Right atrium auricular region (tissue), 2 donors: ENCODE measurements around the gene FOXP1. TPM values are rescaled to one million over a fixed set of nuclear protein-coding genes. Genes with fewer than 3 reads are reported as not detected.

Source experiments
- DNase-seq: peaks from one replicate; pipeline ENCODE4 v3.0.0-alpha.2; 2019; ENCODE audit warnings: low spot score
- H3K27ac ChIP-seq, 2 donors: fragments of 200-600 bp; sonication (generic); 1 replicate in 1 of 2; 2 replicates in 1 of 2; pipeline ENCODE4 v1.5.1; 2016 to 2019
- H3K27me3 ChIP-seq, 2 donors: fragments of 200-600 bp; sonication (generic); one replicate each; pipeline versions ENCODE4 v1.5.1 to v1.6.0; 2017 to 2019
- H3K36me3 ChIP-seq: fragments of 200-600 bp; sonication (generic); one replicate; pipeline ENCODE4 v1.5.1; 2016
- H3K4me1 ChIP-seq, 2 donors: fragments of 200-600 bp; sonication (generic); one replicate each; pipeline versions ENCODE4 v1.5.1 to v1.6.0; 2017 to 2019
- H3K4me3 ChIP-seq, 2 donors: fragments of 200-600 bp; sonication (generic); 1 replicate in 1 of 2; 2 replicates in 1 of 2; pipeline ENCODE4 v1.5.1; 2017 to 2019; ENCODE audit warnings: mild to moderate bottlenecking in 1 of 2, moderate library complexity in 1 of 2
- H3K9me3 ChIP-seq, 2 donors: fragments of 200-600 bp; sonication (generic); one replicate each; pipeline ENCODE4 v1.5.1; 2019
- total RNA-seq, 2 donors: library from RNA; depleted of rRNA; stranded (reverse); fragments of >200 nt; gene quantifications; one replicate each; pipeline ENCODE4 v1.1.0, GENCODE V29; 2016
- TF ChIP-seq, protein P1 (sequence below), 2 donors: fragments of 200-600 bp; sonication (generic); IDR thresholded peaks; one replicate each; pipeline ENCODE4 v1.5.1; 2019; ENCODE audit warnings: antibody characterized with exemption in 2 of 2

FOXP1 gene
- total RNA-seq, 2 donors from 2014 or later: 39.2 to 59.0 TPM

DNA sequence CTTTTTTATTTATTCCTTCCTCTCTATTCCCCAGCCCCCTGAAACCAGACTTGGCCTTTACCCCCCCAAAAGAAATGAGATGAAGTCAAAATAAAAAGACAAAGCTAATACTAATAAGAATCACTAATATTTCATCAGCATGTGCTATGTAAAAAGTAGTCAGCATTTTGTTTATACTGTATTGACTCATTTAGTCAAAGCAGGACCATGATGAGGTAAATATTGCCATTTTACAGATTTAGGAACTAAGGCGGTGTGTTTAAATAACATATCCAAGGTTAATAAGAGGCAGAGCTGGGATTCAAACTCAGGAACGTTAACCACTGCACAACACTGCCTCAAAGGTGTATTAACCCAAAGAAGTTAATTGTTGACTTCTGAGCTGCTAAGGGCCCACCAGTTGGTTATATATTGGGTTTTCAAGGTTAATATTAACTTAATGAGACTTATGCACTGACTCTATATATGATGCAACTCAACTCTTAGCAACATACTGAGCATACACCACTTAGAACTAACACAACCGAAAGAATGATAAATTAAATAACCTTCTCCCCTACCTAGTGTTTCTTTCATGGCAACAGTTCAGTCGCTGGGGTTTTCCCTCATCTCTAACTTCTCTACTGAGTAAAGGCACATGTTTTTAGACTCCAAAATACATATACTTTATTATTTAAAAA, 34.7 kb downstream of the FOXP1 start:
- Histone ChIP-seq H3K27me3 (no peaks in the 10 kb centered on the region), H3K36me3 (no peaks in the 10 kb centered on the region), H3K4me1 (no peaks in the 10 kb centered on the region), H3K4me3 (no peak overlapping the region), H3K27ac (no peak overlapping the region), H3K9me3 (no peaks in the 10 kb centered on the region)
- no peak for DNase-seq
- TF ChIP-seq, protein P1, sequence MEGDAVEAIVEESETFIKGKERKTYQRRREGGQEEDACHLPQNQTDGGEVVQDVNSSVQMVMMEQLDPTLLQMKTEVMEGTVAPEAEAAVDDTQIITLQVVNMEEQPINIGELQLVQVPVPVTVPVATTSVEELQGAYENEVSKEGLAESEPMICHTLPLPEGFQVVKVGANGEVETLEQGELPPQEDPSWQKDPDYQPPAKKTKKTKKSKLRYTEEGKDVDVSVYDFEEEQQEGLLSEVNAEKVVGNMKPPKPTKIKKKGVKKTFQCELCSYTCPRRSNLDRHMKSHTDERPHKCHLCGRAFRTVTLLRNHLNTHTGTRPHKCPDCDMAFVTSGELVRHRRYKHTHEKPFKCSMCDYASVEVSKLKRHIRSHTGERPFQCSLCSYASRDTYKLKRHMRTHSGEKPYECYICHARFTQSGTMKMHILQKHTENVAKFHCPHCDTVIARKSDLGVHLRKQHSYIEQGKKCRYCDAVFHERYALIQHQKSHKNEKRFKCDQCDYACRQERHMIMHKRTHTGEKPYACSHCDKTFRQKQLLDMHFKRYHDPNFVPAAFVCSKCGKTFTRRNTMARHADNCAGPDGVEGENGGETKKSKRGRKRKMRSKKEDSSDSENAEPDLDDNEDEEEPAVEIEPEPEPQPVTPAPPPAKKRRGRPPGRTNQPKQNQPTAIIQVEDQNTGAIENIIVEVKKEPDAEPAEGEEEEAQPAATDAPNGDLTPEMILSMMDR (IDR thresholded peaks at IDR 0.05): no peak

DNA sequence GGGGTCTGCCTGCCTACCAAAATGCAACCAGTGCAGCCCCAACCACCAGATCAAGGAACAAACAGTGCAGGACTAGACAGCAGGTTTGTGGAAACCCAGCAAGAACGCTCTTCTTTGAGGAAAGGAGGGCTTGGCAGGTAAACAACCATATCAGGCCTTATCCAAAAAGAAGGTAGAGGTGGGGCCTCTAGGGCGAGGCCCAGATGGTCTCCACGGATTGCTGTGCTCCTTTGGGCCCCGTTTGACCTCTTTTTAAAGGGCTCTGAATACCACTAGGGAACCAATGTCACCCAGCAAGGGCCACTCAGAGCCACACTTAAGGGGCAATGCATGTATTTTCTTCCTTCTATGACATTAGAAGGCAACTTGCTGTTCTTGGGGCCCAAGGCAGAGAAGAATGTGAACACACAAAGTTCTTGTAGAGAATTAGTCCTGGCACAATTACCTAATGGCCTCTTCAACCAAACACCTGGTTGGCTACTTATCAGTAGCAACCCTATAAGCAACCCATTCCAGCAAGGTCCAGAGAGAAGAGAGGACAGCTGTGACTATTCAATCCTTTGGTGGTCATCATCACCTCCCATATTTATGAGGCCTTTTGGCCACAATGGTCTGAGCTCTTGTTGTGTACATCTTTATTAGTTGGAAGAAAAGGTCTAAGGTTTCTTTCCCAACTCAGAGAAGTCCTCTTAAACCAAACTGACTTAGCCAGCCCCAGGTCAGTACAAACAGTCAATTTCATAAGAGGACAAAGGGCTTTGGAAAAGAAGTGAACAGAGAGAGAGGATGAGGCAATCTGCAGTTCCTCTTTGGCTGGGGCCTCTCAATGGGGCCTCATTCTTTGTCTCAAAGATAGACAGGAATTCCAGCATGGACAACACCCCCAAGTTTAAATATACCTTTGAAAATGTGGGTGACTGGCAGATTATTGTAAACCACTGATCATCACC, 36.0 kb downstream of the FOXP1 start:
- Histone ChIP-seq H3K27ac (no peak overlapping the region), H3K4me1 (peaks cover 0 to 11% of the 10 kb centered on the region in 2 donors)
- TF ChIP-seq, protein P1 (IDR thresholded peaks at IDR 0.05): no peak

DNA sequence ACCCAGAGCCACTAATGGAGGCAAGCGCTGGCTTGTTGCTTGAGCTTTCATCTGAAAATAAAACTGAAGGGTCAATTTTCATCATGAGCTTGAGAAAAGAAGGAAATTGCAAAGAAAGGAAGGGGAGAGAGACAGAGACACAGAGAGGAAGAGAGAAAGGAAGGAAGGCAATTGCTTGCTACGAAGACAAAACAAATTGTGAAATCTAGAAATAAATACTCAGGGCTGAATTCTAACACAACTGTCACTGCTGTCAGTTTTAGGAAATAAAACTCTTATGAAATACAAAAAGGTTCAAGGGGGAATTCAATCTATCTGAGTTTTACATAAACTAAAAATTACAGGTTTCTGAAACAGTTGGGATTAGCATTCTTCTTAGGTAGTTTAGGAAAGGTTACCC, 36.7 kb downstream of the FOXP1 start:
- H3K4me3 ChIP-seq: no peak overlapping the region
- no peak for DNase-seq
- no peak overlapping the region for H3K27ac ChIP-seq
- H3K4me1 ChIP-seq: peaks cover 0 to 18% of the 10 kb centered on the region in 2 donors
- H3K36me3 ChIP-seq: no peaks in the 10 kb centered on the region
- TF ChIP-seq, protein P1 (IDR thresholded peaks at IDR 0.05): no peak
- no peaks in the 10 kb centered on the region for H3K9me3 ChIP-seq
- H3K27me3 ChIP-seq: no peaks in the 10 kb centered on the region

More for the DNA sequence above, 36.0 kb downstream of the FOXP1 start:
- H3K4me3 ChIP-seq: no peak overlapping the region
- no peaks in the 10 kb centered on the region for H3K9me3 ChIP-seq
- H3K27me3 ChIP-seq: no peaks in the 10 kb centered on the region
- DNase-seq: no peak
- H3K36me3 ChIP-seq: no peaks in the 10 kb centered on the region

- H3K27ac ChIP-seq: no peak overlapping the region
- no peak overlapping the region for H3K4me3 ChIP-seq
- TF ChIP-seq, protein P1 (IDR thresholded peaks at IDR 0.05): no peak
- no peaks in the 10 kb centered on the region for H3K36me3 ChIP-seq
- no peaks in the 10 kb centered on the region for H3K27me3 ChIP-seq
- peaks cover 0 to 26% of the 10 kb centered on the region in 2 donors for H3K4me1 ChIP-seq
- H3K9me3 ChIP-seq: no peaks in the 10 kb centered on the region
- DNase-seq: no peak
Observed at GRCh38 chr3:71545330-71545729, 38.2 kb downstream of the FOXP1 start.

DNA sequence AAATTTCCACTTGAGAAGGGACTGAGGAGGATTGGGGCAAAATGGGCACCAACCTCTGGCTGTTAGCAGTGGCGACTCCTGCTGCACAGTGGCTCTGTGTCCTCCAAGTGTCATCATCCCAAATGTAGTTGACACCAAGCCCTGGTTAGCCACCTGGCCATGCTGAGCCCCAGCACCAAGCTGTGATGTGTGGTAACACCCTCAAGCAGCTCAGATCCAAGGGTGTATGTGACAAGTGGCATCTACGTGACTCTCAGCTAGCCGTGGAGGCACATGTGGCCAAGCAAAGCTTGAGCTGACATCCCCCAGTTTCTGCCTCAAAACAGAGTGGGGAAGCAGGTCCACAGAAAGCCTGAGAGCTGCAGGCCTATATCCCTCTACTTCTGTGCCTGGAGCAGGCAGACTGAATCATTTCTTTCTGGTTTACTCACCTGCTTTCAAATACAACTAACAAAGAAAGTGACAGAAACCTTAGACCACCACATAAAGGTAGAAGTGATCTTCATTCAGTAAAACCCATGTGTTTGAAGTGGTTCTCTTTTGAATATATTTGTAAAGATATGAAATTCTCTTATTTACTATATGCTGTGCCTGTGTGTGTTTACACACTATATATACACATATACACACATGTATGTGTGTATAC, 40.0 kb downstream of the FOXP1 start:
- DNase-seq: no peak
- no peaks in the 10 kb centered on the region for H3K9me3 ChIP-seq
- peaks cover 0 to 26% of the 10 kb centered on the region in 2 donors for H3K4me1 ChIP-seq
- no peak overlapping the region for H3K4me3 ChIP-seq
- no peaks in the 10 kb centered on the region for H3K27me3 ChIP-seq
- H3K36me3 ChIP-seq: no peaks in the 10 kb centered on the region
- TF ChIP-seq, protein P1 (IDR thresholded peaks at IDR 0.05): no peak
- peak overlapping the region; percentile 33 to 59 for H3K27ac ChIP-seq
